Transverse colon (tissue), 4 donors: ENCODE results near the gene KIF12. TPM values are rescaled to one million over a fixed set of nuclear protein-coding genes. Genes with fewer than 3 reads are reported as not detected.
"Not testable (repeated sequence)": the region's sequence is repeated elsewhere in the genome, so short reads cannot be mapped to it uniquely, and the experiment has no call there.

ENCODE experiments used
- DNase-seq: peaks from one replicate; pipeline ENCODE4 v3.0.0-alpha.2; 2019
- H3K27ac ChIP-seq, 4 donors: fragments of 200-600 bp; sonication (generic); 2 replicates each; pipeline ENCODE4 v1.5.1; 2016 to 2018; ENCODE audit warnings: inconsistent platforms in 4 of 4
- H3K27me3 ChIP-seq: fragments of 200-600 bp; sonication (generic); 2 replicates; pipeline ENCODE4 v1.5.1; 2017; ENCODE audit warnings: inconsistent platforms
- H3K36me3 ChIP-seq, 4 donors: fragments of 200-600 bp; sonication (generic); 2 replicates each; pipeline ENCODE4 v1.5.1; 2017 to 2019; ENCODE audit warnings: inconsistent platforms in 4 of 4
- H3K4me1 ChIP-seq, 4 donors: fragments of 200-600 bp; sonication (generic); 2 replicates each; pipeline ENCODE4 v1.5.1; 2017 to 2020; ENCODE audit warnings: inconsistent platforms in 4 of 4
- H3K4me3 ChIP-seq, 4 donors: fragments of 200-600 bp; sonication (generic); 1 replicate in 1 of 4; 2 replicates in 3 of 4; pipeline versions ENCODE4 v1.5.1 to v1.6.1; 2017 to 2019; ENCODE audit warnings: inconsistent platforms in 4 of 4
- H3K9me3 ChIP-seq, 2 donors: fragments of 200-600 bp; sonication (generic); 2 replicates each; pipeline ENCODE4 v1.5.1; 2017 to 2019; ENCODE audit warnings: inconsistent platforms in 2 of 2
- EP300 ChIP-seq: sonication (generic); formaldehyde crosslinking; IDR thresholded peaks from one replicate; pipeline ENCODE4 v1.6.1; 2017; ENCODE audit warnings: antibody characterized with exemption, low read depth
- POLR2A ChIP-seq: fragments of 450-650 bp; IDR thresholded peaks from one replicate; pipeline ENCODE4 v1.6.1; 2016; ENCODE audit warnings: antibody characterized with exemption, mild to moderate bottlenecking, moderate library complexity
- POLR2AphosphoS5 ChIP-seq, 3 donors: sonication (generic); formaldehyde crosslinking; IDR thresholded peaks; one replicate each; pipeline ENCODE4 v1.6.1; 2016; ENCODE audit warnings: antibody characterized with exemption in 3 of 3
- WGBS, 2 donors: methylation state at CpG; one replicate each; pipeline ENCODE4 v1.1.5; 2018; ENCODE audit warnings: low coverage in 1 of 2; 5-methylcytosine and 5-hydroxymethylcytosine counted together
- in situ Hi-C, 4 donors: fragments of 200-750 bp; cut with MboI; loops; one replicate each; pipeline versions ENCODE4 v1.15.0 to v1.15.1; 2017; ENCODE audit warnings: low sequenced_read_pairs in 3 of 4, low pct_ligation_motif_present in 1 of 4, low pct_unique_long_range_greater_than_20kb in 1 of 4
- intact Hi-C: fragments of 100-400 bp; cut with DNase I; formaldehyde crosslinking; loops from one replicate; pipeline ENCODE4 v1.15.1; 2023; ENCODE audit warnings: low total_unique reads
- total RNA-seq, 4 donors: library from RNA; depleted of rRNA; stranded (reverse); fragments of >200 nt; gene quantifications; one replicate each; pipeline ENCODE4 v1.1.0, GENCODE V29; 2016
- TF ChIP-seq, protein P1 (sequence below), 5 experiments: fragments of 200-600 bp in 3 of 5; fragments of 450-650 bp in 2 of 5; sonication (generic) in 3 of 5; IDR thresholded peaks; 1 replicate in 2 of 5; 2 replicates in 3 of 5; pipeline ENCODE4 v1.5.1; 2016 to 2017; ENCODE audit warnings: antibody characterized with exemption in 5 of 5, inconsistent platforms in 3 of 5, mild to moderate bottlenecking in 2 of 5, moderate library complexity in 1 of 5

KIF12 gene
- total RNA-seq, 4 donors from 2014 or later = 10.6 to 37.2 (median 20.0) TPM

DNA sequence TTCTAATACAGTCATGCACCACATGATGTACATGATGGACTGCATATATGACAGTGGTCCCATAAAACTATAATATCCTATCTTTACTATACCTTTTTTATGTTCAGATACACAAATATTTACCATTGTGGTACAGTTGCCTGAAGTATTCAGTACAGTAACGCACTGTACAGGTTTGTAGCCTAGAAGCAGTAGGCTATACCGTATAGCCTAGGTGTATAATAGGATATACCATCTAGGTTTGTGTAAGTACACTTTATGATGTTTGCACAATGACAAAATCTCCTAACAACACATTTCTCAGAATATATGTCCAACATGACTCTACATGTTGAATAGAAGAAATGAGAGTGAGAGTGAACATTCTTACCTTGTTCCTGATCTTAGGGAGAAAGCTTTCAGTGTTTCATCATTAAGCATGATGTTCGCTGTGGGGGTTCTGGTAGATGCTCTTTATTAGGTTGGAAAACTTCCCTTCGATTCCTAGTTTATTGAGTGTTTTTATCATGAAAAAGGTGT is 52.8 kb downstream of the KIF12 start:
- Histone ChIP-seq H3K4me1 (no peaks in the 10 kb centered on the region), H3K27ac (no peak overlapping the region), H3K4me3 (no peak overlapping the region), H3K27me3 (no peaks in the 10 kb centered on the region), H3K36me3 (no peaks in the 10 kb centered on the region), H3K9me3 (no peaks in the 10 kb centered on the region)
- WGBS, 2 donors = 82 to 87% methylated on average over 3 to 4 of the region's 4 CpGs
- TF ChIP-seq, protein P1, sequence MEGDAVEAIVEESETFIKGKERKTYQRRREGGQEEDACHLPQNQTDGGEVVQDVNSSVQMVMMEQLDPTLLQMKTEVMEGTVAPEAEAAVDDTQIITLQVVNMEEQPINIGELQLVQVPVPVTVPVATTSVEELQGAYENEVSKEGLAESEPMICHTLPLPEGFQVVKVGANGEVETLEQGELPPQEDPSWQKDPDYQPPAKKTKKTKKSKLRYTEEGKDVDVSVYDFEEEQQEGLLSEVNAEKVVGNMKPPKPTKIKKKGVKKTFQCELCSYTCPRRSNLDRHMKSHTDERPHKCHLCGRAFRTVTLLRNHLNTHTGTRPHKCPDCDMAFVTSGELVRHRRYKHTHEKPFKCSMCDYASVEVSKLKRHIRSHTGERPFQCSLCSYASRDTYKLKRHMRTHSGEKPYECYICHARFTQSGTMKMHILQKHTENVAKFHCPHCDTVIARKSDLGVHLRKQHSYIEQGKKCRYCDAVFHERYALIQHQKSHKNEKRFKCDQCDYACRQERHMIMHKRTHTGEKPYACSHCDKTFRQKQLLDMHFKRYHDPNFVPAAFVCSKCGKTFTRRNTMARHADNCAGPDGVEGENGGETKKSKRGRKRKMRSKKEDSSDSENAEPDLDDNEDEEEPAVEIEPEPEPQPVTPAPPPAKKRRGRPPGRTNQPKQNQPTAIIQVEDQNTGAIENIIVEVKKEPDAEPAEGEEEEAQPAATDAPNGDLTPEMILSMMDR (IDR thresholded peaks at IDR 0.05) = no peak
- TF ChIP-seq EP300 = no peak
- TF ChIP-seq POLR2AphosphoS5 (IDR thresholded peaks at IDR 0.05) = no peak
- TF ChIP-seq POLR2A = no peak
- in situ Hi-C loops = loop anchor here in 2 of 4 donors (25.0 kb wide), 2 partner anchors 184 to 234 kb away; no protein-coding TSS in a partner anchor
- intact Hi-C loops = no loop called here
- DNase-seq = no peak

DNA sequence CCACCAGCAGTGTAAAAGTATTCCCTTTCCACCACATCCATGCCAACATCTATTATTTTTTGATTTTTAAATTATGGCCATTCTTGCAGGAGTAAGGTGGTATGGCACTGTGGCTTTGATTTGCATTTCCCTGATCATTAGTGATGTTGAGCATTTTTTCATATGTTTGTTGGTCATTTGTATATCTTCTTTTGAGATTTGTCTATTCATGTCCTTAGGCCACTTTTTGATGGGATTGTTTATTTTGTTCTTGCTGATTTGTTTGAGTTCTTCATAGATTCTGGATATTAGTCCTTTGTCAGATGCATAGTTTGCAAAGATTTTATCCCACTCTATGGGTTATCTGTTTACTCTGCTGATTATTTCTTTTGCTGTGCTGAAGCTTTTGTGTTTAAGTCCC is 55.4 kb downstream of the KIF12 start:
- DNase-seq, H3K9me3 ChIP-seq, H3K4me1 ChIP-seq, intact Hi-C loops, H3K4me3 ChIP-seq, H3K36me3 ChIP-seq, H3K27me3 ChIP-seq, H3K27ac ChIP-seq: not testable (repeated sequence)
- in situ Hi-C loops = loop anchor here in 2 of 4 donors (25.0 kb wide), 2 partner anchors 181 to 231 kb away; no protein-coding TSS in a partner anchor

Other genes starting within 250 kb of the KIF12 start
- gene ZNF618, start 223.0 kb downstream of the KIF12 start, total RNA-seq = 1 to 10 TPM; 2.2 to 8.6 (median 4.0) TPM
- gene AMBP, start 21.0 kb downstream of the KIF12 start, total RNA-seq = under 1 TPM in 1 of 4 donors, not detected in 3; 0.96 TPM
- 1 to 10 TPM; 2.1 to 9.0 (median 3.8) TPM for gene COL27A1, start 56.2 kb upstream of the KIF12 start, total RNA-seq
- gene ORM1, start 223.8 kb upstream of the KIF12 start, total RNA-seq = not detected
- not detected for gene ORM2, start 230.6 kb upstream of the KIF12 start, total RNA-seq